Ovary (tissue), 3 donors: ENCODE data around the gene ESM1.

Experiments used
- CTCF ChIP-seq, 3 donors: fragments of 450-650 bp in 2 of 3; fragments of 200-600 bp in 1 of 3; IDR thresholded peaks; one replicate each; pipeline versions ENCODE4 v1.5.1 to v1.8.0; 2016 to 2022; ENCODE audit warnings: antibody characterized with exemption in 3 of 3, mild to moderate bottlenecking in 1 of 3
- EP300 ChIP-seq: sonication (generic); formaldehyde crosslinking; IDR thresholded peaks from one replicate; pipeline ENCODE4 v1.6.1; 2017; ENCODE audit warnings: antibody characterized with exemption
- POLR2A ChIP-seq: fragments of 450-650 bp; IDR thresholded peaks from one replicate; pipeline ENCODE4 v1.6.1; 2017; ENCODE audit warnings: antibody characterized with exemption, mild to moderate bottlenecking, moderate library complexity
- donor health status: DM: no; HTN: no; CAD: no.

GRCh38 chr5:54964405-54964804, 21.0 kb downstream of the ESM1 start:
- no peak for TF ChIP-seq CTCF (IDR thresholded peaks at IDR 0.05)
- TF ChIP-seq POLR2A, result no peak
- TF ChIP-seq EP300, result no peak
